ENCODE measurements around the gene CUL3. TPM values are rescaled to one million over a fixed set of nuclear protein-coding genes. Genes with fewer than 3 reads are reported as not detected.

Gene CUL3
- polyA plus RNA-seq, 2 donors: 74.8 to 159 TPM

DNA sequence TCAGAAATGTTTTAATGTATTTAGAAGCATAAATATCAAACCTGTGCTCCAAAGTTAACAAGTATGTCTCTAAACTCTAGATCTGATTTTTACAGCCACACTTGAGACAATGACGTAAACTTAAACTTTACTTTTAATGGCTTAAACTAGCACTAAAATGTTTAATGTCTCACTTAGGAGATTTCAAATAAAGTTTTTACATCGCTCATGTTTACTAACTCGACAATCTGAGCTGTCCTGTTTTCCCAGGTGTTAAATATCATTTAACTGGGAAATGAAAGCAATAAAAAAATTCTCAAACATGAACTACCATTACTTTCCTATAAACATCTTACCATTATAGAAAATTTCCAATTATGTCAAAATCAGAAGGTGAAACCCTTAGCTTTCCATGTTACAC lies 113.0 kb downstream of the CUL3 start:
- Histone ChIP-seq H3K27ac (ENCODE audit: low read depth in 2 of 2, low read length in 1 of 2) (no peak overlapping the region), H3K9me3 (ENCODE audit: control insufficient read depth in 2 of 2, insufficient read depth in 1 of 2, low read depth in 1 of 2, low read length in 1 of 2) (no peaks in the 10 kb centered on the region), H3K4me1 (ENCODE audit: control insufficient read depth in 2 of 2, insufficient read depth in 2 of 2, low read length in 1 of 2) (no peaks in the 10 kb centered on the region), H3K4me3 (ENCODE audit: low read depth in 1 of 2, low read length in 2 of 2) (no peak overlapping the region), H3K27me3 (ENCODE audit: control insufficient read depth in 1 of 2, insufficient read depth in 2 of 2, low read length in 2 of 2) (no peaks in the 10 kb centered on the region), H3K36me3 (ENCODE audit: control insufficient read depth in 2 of 2, insufficient read depth in 2 of 2, low read length in 1 of 2) (peaks cover 0 to 2% of the 10 kb centered on the region in 2 donors)
- 91 to 95% methylated on average over 3 of the region's 3 CpGs for WGBS, 2 donors

DNA sequence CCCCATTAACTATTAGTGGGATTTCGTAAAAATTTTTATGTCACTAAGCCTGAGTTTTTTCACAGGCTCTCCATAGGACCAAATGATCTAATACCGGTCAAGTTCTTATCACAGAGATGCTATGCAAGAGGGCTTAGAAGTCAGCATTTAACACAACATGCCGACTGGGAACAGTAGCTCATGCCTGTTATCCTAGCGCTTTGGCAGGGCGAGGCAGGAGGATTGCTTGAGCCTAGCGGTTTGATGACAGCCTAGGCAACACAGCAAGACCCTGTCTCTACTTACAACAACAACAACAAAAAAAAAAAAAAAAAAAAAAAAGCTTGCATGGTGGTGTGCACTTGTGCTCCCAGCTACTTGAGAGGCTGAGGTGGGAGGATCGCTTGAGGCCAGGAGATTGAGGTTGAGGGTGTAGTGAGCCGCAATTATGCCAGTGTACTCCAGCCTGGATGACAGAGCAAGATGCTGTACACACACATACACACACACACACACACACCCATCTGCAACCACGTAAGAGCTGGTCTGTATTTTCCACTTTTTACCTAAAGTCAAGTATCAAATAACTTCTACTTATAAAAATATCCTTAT lies 115.7 kb downstream of the CUL3 start:
- H3K9me3 ChIP-seq (ENCODE audit: control insufficient read depth in 2 of 2, insufficient read depth in 1 of 2, low read depth in 1 of 2, low read length in 1 of 2): no peaks in the 10 kb centered on the region
- no peaks in the 10 kb centered on the region for H3K4me1 ChIP-seq (ENCODE audit: control insufficient read depth in 2 of 2, insufficient read depth in 2 of 2, low read length in 1 of 2)
- no peak overlapping the region for H3K27ac ChIP-seq (ENCODE audit: low read depth in 2 of 2, low read length in 1 of 2)
- H3K36me3 ChIP-seq (ENCODE audit: control insufficient read depth in 2 of 2, insufficient read depth in 2 of 2, low read length in 1 of 2): no peaks in the 10 kb centered on the region
- WGBS, 2 donors: 82 to 88% methylated on average over 9 of the region's 9 CpGs
- H3K4me3 ChIP-seq (ENCODE audit: low read depth in 1 of 2, low read length in 2 of 2): no peak overlapping the region
- no peaks in the 10 kb centered on the region for H3K27me3 ChIP-seq (ENCODE audit: control insufficient read depth in 1 of 2, insufficient read depth in 2 of 2, low read length in 2 of 2)

DNA sequence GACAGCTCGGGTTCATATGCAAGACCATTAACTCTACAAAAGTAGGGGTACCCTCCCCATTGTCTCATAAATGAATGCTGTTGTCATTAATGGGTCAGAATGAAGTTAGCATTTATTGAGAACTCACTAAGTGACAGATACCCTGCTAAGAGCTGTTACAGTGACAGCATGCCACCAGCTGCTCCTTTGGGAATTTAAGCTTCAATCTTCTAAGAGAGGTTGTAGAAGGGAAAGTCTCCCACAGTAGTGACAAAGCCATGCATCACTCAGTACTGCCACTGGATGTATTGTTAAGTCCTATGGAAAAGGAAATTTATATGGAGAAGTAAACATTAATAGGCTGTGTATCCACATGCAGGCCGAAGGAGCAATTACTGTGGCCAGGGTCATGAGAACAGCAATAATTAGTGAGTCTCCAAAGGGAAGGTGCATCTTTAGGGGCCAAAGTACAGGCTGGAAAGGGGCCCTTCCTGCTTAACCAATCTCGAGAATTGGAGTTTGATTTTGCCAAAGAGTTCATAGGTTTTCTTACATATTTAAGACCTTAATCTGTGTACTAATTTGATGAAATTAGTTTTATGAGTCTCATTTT lies 118.8 kb downstream of the CUL3 start:
- WGBS, 2 donors: 61 to 64% methylated on average over 3 of the region's 3 CpGs
- H3K9me3 ChIP-seq (ENCODE audit: control insufficient read depth in 2 of 2, insufficient read depth in 1 of 2, low read depth in 1 of 2, low read length in 1 of 2): no peaks in the 10 kb centered on the region
- H3K27me3 ChIP-seq (ENCODE audit: control insufficient read depth in 1 of 2, insufficient read depth in 2 of 2, low read length in 2 of 2): no peaks in the 10 kb centered on the region
- H3K27ac ChIP-seq (ENCODE audit: low read depth in 2 of 2, low read length in 1 of 2): no peak overlapping the region
- H3K4me3 ChIP-seq (ENCODE audit: low read depth in 1 of 2, low read length in 2 of 2): no peak overlapping the region
- no peaks in the 10 kb centered on the region for H3K36me3 ChIP-seq (ENCODE audit: control insufficient read depth in 2 of 2, insufficient read depth in 2 of 2, low read length in 1 of 2)
- no peaks in the 10 kb centered on the region for H3K4me1 ChIP-seq (ENCODE audit: control insufficient read depth in 2 of 2, insufficient read depth in 2 of 2, low read length in 1 of 2)

DNA sequence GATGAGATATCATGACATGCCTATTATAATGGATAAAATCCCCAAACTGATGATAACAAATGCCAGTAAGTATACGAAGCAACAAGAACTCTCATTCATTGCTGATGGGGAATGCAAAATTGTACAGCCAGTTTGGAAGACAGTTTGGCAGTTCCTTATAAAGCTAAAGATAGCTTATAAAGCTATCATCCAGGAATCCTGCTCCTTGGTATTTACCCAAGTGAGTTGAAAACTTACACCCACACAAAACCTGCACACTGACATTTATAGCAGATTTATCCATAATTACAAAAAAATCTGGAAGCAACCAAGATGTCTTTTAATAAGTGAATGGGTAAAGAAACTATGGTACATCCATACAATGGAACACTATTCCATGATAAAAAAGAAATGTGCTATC lies 123.8 kb downstream of the CUL3 start:
- H3K27me3 ChIP-seq (ENCODE audit: control insufficient read depth in 1 of 2, insufficient read depth in 2 of 2, low read length in 2 of 2): no peaks in the 10 kb centered on the region
- H3K4me1 ChIP-seq (ENCODE audit: control insufficient read depth in 2 of 2, insufficient read depth in 2 of 2, low read length in 1 of 2): no peaks in the 10 kb centered on the region
- no peaks in the 10 kb centered on the region for H3K9me3 ChIP-seq (ENCODE audit: control insufficient read depth in 2 of 2, insufficient read depth in 1 of 2, low read depth in 1 of 2, low read length in 1 of 2)
- 73 to 77% methylated on average over 1 of the region's 1 CpG for WGBS, 2 donors
- no peak overlapping the region for H3K4me3 ChIP-seq (ENCODE audit: low read depth in 1 of 2, low read length in 2 of 2)
- no peaks in the 10 kb centered on the region for H3K36me3 ChIP-seq (ENCODE audit: control insufficient read depth in 2 of 2, insufficient read depth in 2 of 2, low read length in 1 of 2)
- H3K27ac ChIP-seq (ENCODE audit: low read depth in 2 of 2, low read length in 1 of 2): no peak overlapping the region

DNA sequence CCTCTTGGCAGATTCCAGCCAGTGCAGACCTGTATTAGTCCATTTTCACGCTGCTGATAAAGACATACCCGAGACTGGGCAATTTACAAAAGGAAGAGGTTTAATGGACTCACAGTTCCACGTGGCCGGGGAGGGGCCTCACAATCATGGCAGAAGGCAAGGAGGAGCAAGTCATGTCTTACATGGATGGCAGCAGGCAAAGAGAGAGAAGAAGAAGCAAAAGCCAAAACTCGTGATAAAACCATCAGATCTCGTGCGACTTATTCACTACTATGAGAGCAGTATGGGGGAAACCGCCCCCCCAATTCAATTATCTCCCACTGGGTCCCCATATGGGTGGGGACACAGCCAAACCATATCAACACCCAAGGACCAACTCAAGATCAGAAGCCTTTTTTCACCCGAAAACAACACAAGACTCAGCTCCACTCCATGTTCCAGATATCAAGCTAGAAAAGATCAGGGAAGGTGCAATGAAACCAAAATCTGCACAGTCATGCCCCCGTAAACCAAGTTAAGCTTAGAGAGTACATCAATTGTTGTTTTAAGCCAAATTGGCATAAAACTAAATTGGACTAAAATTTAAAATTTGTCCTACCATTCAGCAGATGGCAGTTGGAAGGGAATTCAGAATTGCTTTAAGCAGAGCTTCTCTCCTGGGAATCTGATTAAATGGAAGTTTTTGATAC lies 127.6 kb downstream of the CUL3 start:
- no peak overlapping the region for H3K27ac ChIP-seq (ENCODE audit: low read depth in 2 of 2, low read length in 1 of 2)
- WGBS, 2 donors: 86 to 94% methylated on average over 10 of the region's 10 CpGs
- H3K9me3 ChIP-seq (ENCODE audit: control insufficient read depth in 2 of 2, insufficient read depth in 1 of 2, low read depth in 1 of 2, low read length in 1 of 2): no peaks in the 10 kb centered on the region
- H3K4me3 ChIP-seq (ENCODE audit: low read depth in 1 of 2, low read length in 2 of 2): no peak overlapping the region
- H3K36me3 ChIP-seq (ENCODE audit: control insufficient read depth in 2 of 2, insufficient read depth in 2 of 2, low read length in 1 of 2): no peaks in the 10 kb centered on the region
- no peaks in the 10 kb centered on the region for H3K27me3 ChIP-seq (ENCODE audit: control insufficient read depth in 1 of 2, insufficient read depth in 2 of 2, low read length in 2 of 2)
- no peaks in the 10 kb centered on the region for H3K4me1 ChIP-seq (ENCODE audit: control insufficient read depth in 2 of 2, insufficient read depth in 2 of 2, low read length in 1 of 2)

DNA sequence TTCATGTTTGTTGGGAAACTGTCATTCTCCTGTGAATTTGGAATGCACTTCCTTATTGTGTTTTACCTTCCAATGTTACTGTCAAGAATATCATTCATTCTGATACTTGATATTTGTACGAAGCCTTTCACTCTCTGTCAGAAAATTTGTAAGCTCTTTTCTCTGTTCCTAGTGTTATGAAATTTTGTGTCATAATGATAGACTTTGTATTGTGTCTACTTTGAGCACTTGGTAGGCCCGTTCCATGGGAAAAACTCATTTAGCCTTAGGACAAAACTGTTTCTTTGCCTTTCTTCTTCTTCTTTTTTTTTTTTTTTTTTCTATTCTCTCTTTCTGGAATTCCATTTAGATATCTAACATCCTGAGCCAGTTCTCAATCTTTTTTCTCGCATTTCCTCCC lies 131.3 kb downstream of the CUL3 start:
- Histone ChIP-seq H3K36me3 (ENCODE audit: control insufficient read depth in 2 of 2, insufficient read depth in 2 of 2, low read length in 1 of 2) (no peaks in the 10 kb centered on the region), H3K27ac (ENCODE audit: low read depth in 2 of 2, low read length in 1 of 2) (no peak overlapping the region), H3K27me3 (ENCODE audit: control insufficient read depth in 1 of 2, insufficient read depth in 2 of 2, low read length in 2 of 2) (no peaks in the 10 kb centered on the region), H3K9me3 (ENCODE audit: control insufficient read depth in 2 of 2, insufficient read depth in 1 of 2, low read depth in 1 of 2, low read length in 1 of 2) (no peaks in the 10 kb centered on the region), H3K4me1 (ENCODE audit: control insufficient read depth in 2 of 2, insufficient read depth in 2 of 2, low read length in 1 of 2) (no peaks in the 10 kb centered on the region), H3K4me3 (ENCODE audit: low read depth in 1 of 2, low read length in 2 of 2) (no peak overlapping the region)
- WGBS, 2 donors: 85 to 86% methylated on average over 3 of the region's 3 CpGs

DNA sequence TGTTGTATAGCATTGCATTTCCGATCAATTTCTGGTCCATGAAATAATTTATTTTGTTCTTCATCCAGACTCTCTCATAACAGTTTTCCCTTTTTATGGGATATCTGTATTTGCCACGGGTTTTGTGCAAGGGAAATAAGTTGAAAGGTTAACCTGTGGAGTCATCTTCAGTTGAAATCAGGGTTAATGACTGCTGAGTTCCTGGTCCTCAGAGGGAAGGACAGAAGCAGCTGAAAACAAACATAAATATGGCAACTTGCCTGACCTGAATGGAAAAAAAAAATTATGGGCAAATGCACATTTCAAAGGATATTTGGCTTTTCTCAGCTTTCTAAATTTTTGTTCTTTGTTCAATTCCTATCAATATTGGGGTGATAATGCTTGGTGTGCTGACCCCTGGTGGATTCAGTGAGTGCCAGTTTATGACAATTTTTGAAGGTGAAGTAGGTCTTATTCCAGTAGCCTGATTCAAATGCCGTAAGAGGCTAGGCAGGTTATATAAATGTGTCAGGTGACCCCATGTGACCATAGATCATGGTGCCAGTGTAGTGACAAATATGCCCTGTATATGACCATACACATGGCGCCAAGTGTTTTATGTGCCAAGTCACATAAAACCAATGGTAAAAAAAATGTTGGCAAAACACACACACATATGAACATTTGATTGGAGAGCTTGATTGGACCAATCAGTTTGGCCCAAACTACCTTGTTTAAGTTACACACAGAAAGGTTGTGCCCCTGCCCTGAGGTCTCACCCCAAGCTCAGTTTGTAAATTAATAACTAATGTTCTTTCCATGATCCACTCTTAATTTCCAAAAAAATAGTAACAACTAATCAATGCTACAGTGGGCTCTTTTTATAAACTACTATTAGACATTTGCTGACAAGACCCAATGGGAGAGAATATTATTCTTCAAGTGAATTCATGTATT lies 135.7 kb downstream of the CUL3 start:
- no peaks in the 10 kb centered on the region for H3K36me3 ChIP-seq (ENCODE audit: control insufficient read depth in 2 of 2, insufficient read depth in 2 of 2, low read length in 1 of 2)
- no peaks in the 10 kb centered on the region for H3K9me3 ChIP-seq (ENCODE audit: control insufficient read depth in 2 of 2, insufficient read depth in 1 of 2, low read depth in 1 of 2, low read length in 1 of 2)
- no peak overlapping the region for H3K27ac ChIP-seq (ENCODE audit: low read depth in 2 of 2, low read length in 1 of 2)
- H3K4me1 ChIP-seq (ENCODE audit: control insufficient read depth in 2 of 2, insufficient read depth in 2 of 2, low read length in 1 of 2): no peaks in the 10 kb centered on the region
- WGBS, 2 donors: 41 to 44% methylated on average over 4 of the region's 4 CpGs
- no peaks in the 10 kb centered on the region for H3K27me3 ChIP-seq (ENCODE audit: control insufficient read depth in 1 of 2, insufficient read depth in 2 of 2, low read length in 2 of 2)
- H3K4me3 ChIP-seq (ENCODE audit: low read depth in 1 of 2, low read length in 2 of 2): no peak overlapping the region

DNA sequence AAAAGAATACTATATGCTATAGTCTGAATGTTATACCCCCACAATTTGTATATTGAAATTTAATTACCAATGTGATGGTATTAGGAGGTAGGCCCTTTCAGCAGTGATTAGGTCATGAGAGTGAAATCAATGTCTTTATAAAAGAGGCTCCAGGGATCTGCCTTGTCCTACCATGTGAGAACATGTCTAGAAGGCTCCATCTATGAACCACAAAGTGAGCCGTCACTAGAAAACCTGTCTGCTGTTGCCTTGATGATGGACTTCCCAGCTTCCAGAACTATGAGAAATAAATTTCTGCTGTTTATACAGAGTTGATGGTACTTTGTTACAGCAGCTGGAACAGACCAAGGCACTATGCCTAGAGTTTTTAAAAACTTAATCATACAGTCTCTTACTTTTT lies 136.9 kb downstream of the CUL3 start:
- no peaks in the 10 kb centered on the region for H3K4me1 ChIP-seq (ENCODE audit: control insufficient read depth in 2 of 2, insufficient read depth in 2 of 2, low read length in 1 of 2)
- WGBS, 2 donors: 58 to 59% methylated on average over 1 of the region's 1 CpG
- no peak overlapping the region for H3K27ac ChIP-seq (ENCODE audit: low read depth in 2 of 2, low read length in 1 of 2)
- no peaks in the 10 kb centered on the region for H3K9me3 ChIP-seq (ENCODE audit: control insufficient read depth in 2 of 2, insufficient read depth in 1 of 2, low read depth in 1 of 2, low read length in 1 of 2)
- H3K36me3 ChIP-seq (ENCODE audit: control insufficient read depth in 2 of 2, insufficient read depth in 2 of 2, low read length in 1 of 2): no peaks in the 10 kb centered on the region
- no peaks in the 10 kb centered on the region for H3K27me3 ChIP-seq (ENCODE audit: control insufficient read depth in 1 of 2, insufficient read depth in 2 of 2, low read length in 2 of 2)
- no peak overlapping the region for H3K4me3 ChIP-seq (ENCODE audit: low read depth in 1 of 2, low read length in 2 of 2)

DNA sequence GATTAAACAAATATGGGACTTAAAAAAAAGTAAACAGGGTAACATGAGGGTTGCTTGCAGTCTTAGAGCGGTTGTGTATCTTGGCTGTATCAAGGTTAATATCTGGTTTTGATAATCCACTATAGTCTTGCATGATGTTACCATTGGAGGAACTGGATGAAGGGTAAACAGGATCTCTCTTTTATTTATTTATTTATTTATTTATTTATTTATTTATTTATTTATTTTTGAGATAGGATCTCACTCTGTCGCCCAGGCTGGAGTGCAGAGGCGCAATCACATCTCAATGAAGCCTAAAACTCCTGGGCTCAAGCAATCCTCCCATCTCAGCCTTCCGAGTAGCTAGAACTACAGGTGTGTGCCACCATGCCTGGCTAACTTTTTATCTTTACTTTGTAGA lies 140.4 kb downstream of the CUL3 start:
- Histone ChIP-seq H3K27ac (ENCODE audit: low read depth in 2 of 2, low read length in 1 of 2) (no peak overlapping the region), H3K4me1 (ENCODE audit: control insufficient read depth in 2 of 2, insufficient read depth in 2 of 2, low read length in 1 of 2) (peaks cover 0 to 7% of the 10 kb centered on the region in 2 donors), H3K27me3 (ENCODE audit: control insufficient read depth in 1 of 2, insufficient read depth in 2 of 2, low read length in 2 of 2) (no peaks in the 10 kb centered on the region), H3K9me3 (ENCODE audit: control insufficient read depth in 2 of 2, insufficient read depth in 1 of 2, low read depth in 1 of 2, low read length in 1 of 2) (no peaks in the 10 kb centered on the region), H3K4me3 (ENCODE audit: low read depth in 1 of 2, low read length in 2 of 2) (no peak overlapping the region), H3K36me3 (ENCODE audit: control insufficient read depth in 2 of 2, insufficient read depth in 2 of 2, low read length in 1 of 2) (no peaks in the 10 kb centered on the region)
- 90 to 95% methylated on average over 4 of the region's 4 CpGs for WGBS, 2 donors

Measured in esophagus (tissue), 2 donors.